Vagina (tissue), 2 donors: ENCODE results near the gene EHD1.

Experiments
- CTCF ChIP-seq, 3 experiments: fragments of 450-650 bp in 2 of 3; fragments of 200-600 bp in 1 of 3; sonication (generic) in 1 of 3; IDR thresholded peaks; one replicate each; pipeline ENCODE4 v1.5.1; 2017 to 2019; ENCODE audit warnings: antibody characterized with exemption in 3 of 3, mild to moderate bottlenecking in 2 of 3, moderate library complexity in 2 of 3
- POLR2A ChIP-seq, 2 donors: fragments of 450-650 bp; IDR thresholded peaks; one replicate each; pipeline ENCODE4 v1.6.1; 2017; ENCODE audit warnings: antibody characterized with exemption in 2 of 2, mild to moderate bottlenecking in 2 of 2, moderate library complexity in 2 of 2
- POLR2AphosphoS5 ChIP-seq, 2 donors: sonication (generic); formaldehyde crosslinking; IDR thresholded peaks; one replicate each; pipeline ENCODE4 v1.9.0; 2017; ENCODE audit warnings: antibody characterized with exemption in 2 of 2, mild to moderate bottlenecking in 2 of 2, low read depth in 1 of 2; ENCODE audit not compliant: insufficient read depth in 1 of 2

GRCh38 chr11:64829536-64830251 lies 48.7 kb downstream of the EHD1 start:
- TF ChIP-seq CTCF (IDR thresholded peaks at IDR 0.05) (no peak), POLR2A (IDR thresholded peaks at IDR 0.05) (no peak), POLR2AphosphoS5 (IDR thresholded peaks at IDR 0.05; ENCODE audit: insufficient read depth in 1 of 2, low read depth in 1 of 2) (no peak)
